Measurements from ENCODE around the gene DNAI1.

The DNAI1 gene

GRCh38 chr9:34547960-34548611 is 89.5 kb downstream of the DNAI1 start:
- DNase-seq: peak; percentile 49

GRCh38 chr9:34549407-34549732 is 90.8 kb downstream of the DNAI1 start:
- DNase-seq: no peak

GRCh38 chr9:34550016-34550680 is 91.5 kb downstream of the DNAI1 start:
- DNase-seq: no peak

GRCh38 chr9:34550681-34551270 is 92.2 kb downstream of the DNAI1 start:
- no peak for DNase-seq

- DNase-seq: no peak
Measured at GRCh38 chr9:34551751-34552605, 93.4 kb downstream of the DNAI1 start.

GRCh38 chr9:34552606-34552981 is 94.0 kb downstream of the DNAI1 start:
- no peak for DNase-seq

GRCh38 chr9:34552986-34553385 is 94.4 kb downstream of the DNAI1 start:
- DNase-seq: no peak

- no peak for DNase-seq
Measured at GRCh38 chr9:34553511-34554021, 95.0 kb downstream of the DNAI1 start.

GRCh38 chr9:34554211-34555001 is 95.8 kb downstream of the DNAI1 start:
- no peak for DNase-seq

GRCh38 chr9:34555002-34555348 is 96.4 kb downstream of the DNAI1 start:
- no peak for DNase-seq

- DNase-seq: no peak
Measured at GRCh38 chr9:34555500-34555899, 96.9 kb downstream of the DNAI1 start.

GRCh38 chr9:34555936-34556525 is 97.4 kb downstream of the DNAI1 start:
- DNase-seq: no peak

- no peak for DNase-seq
Measured at GRCh38 chr9:34556949-34557348, 98.3 kb downstream of the DNAI1 start.

GRCh38 chr9:34557426-34558321 is 99.1 kb downstream of the DNAI1 start:
- no peak for DNase-seq

GRCh38 chr9:34558364-34558763 is 99.8 kb downstream of the DNAI1 start:
- DNase-seq: no peak

GRCh38 chr9:34558919-34559623 is 100.5 kb downstream of the DNAI1 start:
- DNase-seq: no peak

GRCh38 chr9:34559624-34560455 is 101.2 kb downstream of the DNAI1 start:
- no peak for DNase-seq

- DNase-seq: no peak
Measured at GRCh38 chr9:34560599-34561214, 102.1 kb downstream of the DNAI1 start.

GRCh38 chr9:34562135-34562745 is 103.6 kb downstream of the DNAI1 start:
- DNase-seq: peak; percentile 18

All from CD4-positive, alpha-beta T cell treated with Interleukin-17A for 4 hours (primary cell).